ENCODE results near the gene NR2C2.

Gene NR2C2

GRCh38 chr3:15049584-15049983 lies 102.2 kb downstream of the NR2C2 start:
- Mint-ChIP-seq H3K36me3 (peaks cover 98% of the 10 kb centered on the region), H3K9me3 (no peaks in the 10 kb centered on the region), H3K4me3 (no peak overlapping the region), H3K4me1 (peaks cover 26% of the 10 kb centered on the region), H3K27ac (peak overlapping the region; percentile 75)
- DNase-seq (ENCODE audit: low spot score in 2 of 2) (no peak), ATAC-seq (no peak)

GRCh38 chr3:15050405-15051092 lies 103.2 kb downstream of the NR2C2 start:
- Mint-ChIP-seq H3K9me3 (no peaks in the 10 kb centered on the region), H3K4me3 (no peak overlapping the region), H3K4me1 (peaks cover 34% of the 10 kb centered on the region), H3K36me3 (peaks cover 98% of the 10 kb centered on the region), H3K27ac (peak overlapping the region; percentile 75)
- ATAC-seq (no peak), DNase-seq (ENCODE audit: low spot score in 2 of 2) (no peak)

- no peaks in the 10 kb centered on the region for H3K9me3 Mint-ChIP-seq
- peak; percentile 14 to 71 for DNase-seq (ENCODE audit: low spot score in 2 of 2)
- H3K27ac Mint-ChIP-seq: peak overlapping the region; percentile 75
- H3K4me1 Mint-ChIP-seq: peaks cover 36% of the 10 kb centered on the region
- ATAC-seq: peak; percentile 66
- H3K4me3 Mint-ChIP-seq: no peak overlapping the region
- peaks cover 98% of the 10 kb centered on the region for H3K36me3 Mint-ChIP-seq
Measured at GRCh38 chr3:15051531-15051930, 104.1 kb downstream of the NR2C2 start.

- Mint-ChIP-seq H3K36me3 (peaks cover 97% of the 10 kb centered on the region), H3K4me3 (no peak overlapping the region), H3K27ac (peak overlapping the region; percentile 75), H3K9me3 (no peaks in the 10 kb centered on the region), H3K4me1 (peaks cover 42% of the 10 kb centered on the region)
- ATAC-seq: no peak
- DNase-seq (ENCODE audit: low spot score in 2 of 2): no peak
Measured at GRCh38 chr3:15052335-15053242, 105.2 kb downstream of the NR2C2 start.

GRCh38 chr3:15053541-15053940 lies 106.2 kb downstream of the NR2C2 start:
- no peak overlapping the region for H3K27ac Mint-ChIP-seq

GRCh38 chr3:15055019-15055557 lies 107.7 kb downstream of the NR2C2 start:
- Mint-ChIP-seq H3K36me3 (peaks cover 97% of the 10 kb centered on the region), H3K4me1 (peaks cover 47% of the 10 kb centered on the region), H3K9me3 (no peaks in the 10 kb centered on the region), H3K4me3 (peak overlapping the region; percentile 45), H3K27ac (peak overlapping the region; percentile 76)
- ATAC-seq (peak; percentile 97), DNase-seq (ENCODE audit: low spot score in 2 of 2) (peak; percentile 45 to 82)

More at GRCh38 chr3:15053541-15053940, 106.2 kb downstream of the NR2C2 start:
- DNase-seq (ENCODE audit: low spot score in 2 of 2) (no peak), ATAC-seq (no peak)
- no peak overlapping the region for H3K4me3 Mint-ChIP-seq
- H3K36me3 Mint-ChIP-seq: peaks cover 97% of the 10 kb centered on the region
- H3K9me3 Mint-ChIP-seq: no peaks in the 10 kb centered on the region
- H3K4me1 Mint-ChIP-seq: peaks cover 42% of the 10 kb centered on the region

- peaks cover 82% of the 10 kb centered on the region for H3K36me3 Mint-ChIP-seq
- DNase-seq (ENCODE audit: low spot score in 2 of 2): no peak
- H3K4me3 Mint-ChIP-seq: no peak overlapping the region
- no peaks in the 10 kb centered on the region for H3K9me3 Mint-ChIP-seq
- H3K27ac Mint-ChIP-seq: peak overlapping the region; percentile 45
- peaks cover 44% of the 10 kb centered on the region for H3K4me1 Mint-ChIP-seq
- no peak for ATAC-seq
Measured at GRCh38 chr3:15056676-15057404, 109.5 kb downstream of the NR2C2 start.

GRCh38 chr3:15060029-15060428 lies 112.6 kb downstream of the NR2C2 start:
- DNase-seq (ENCODE audit: low spot score in 2 of 2) (no peak), ATAC-seq (no peak)
- H3K36me3 Mint-ChIP-seq: peaks cover 66% of the 10 kb centered on the region
- no peak overlapping the region for H3K4me3 Mint-ChIP-seq
- H3K27ac Mint-ChIP-seq: no peak overlapping the region
- H3K4me1 Mint-ChIP-seq: peaks cover 39% of the 10 kb centered on the region
- H3K9me3 Mint-ChIP-seq: no peaks in the 10 kb centered on the region

- H3K27ac Mint-ChIP-seq: peak overlapping the region; percentile 34
Measured at GRCh38 chr3:15063238-15063637, 115.9 kb downstream of the NR2C2 start.

GRCh38 chr3:15063656-15064286 lies 116.4 kb downstream of the NR2C2 start:
- peak overlapping the region; percentile 95 for H3K27ac Mint-ChIP-seq
- H3K4me3 Mint-ChIP-seq: peak overlapping the region; percentile 90
- H3K4me1 Mint-ChIP-seq: peaks cover 32% of the 10 kb centered on the region
- DNase-seq (ENCODE audit: low spot score in 2 of 2) (no peak), ATAC-seq (no peak)
- peaks cover 36% of the 10 kb centered on the region for H3K36me3 Mint-ChIP-seq
- no peaks in the 10 kb centered on the region for H3K9me3 Mint-ChIP-seq

More at GRCh38 chr3:15063238-15063637, 115.9 kb downstream of the NR2C2 start:
- DNase-seq (ENCODE audit: low spot score in 2 of 2) (no peak), ATAC-seq (no peak)
- peak overlapping the region; percentile 90 for H3K4me3 Mint-ChIP-seq
- H3K4me1 Mint-ChIP-seq: peaks cover 32% of the 10 kb centered on the region
- H3K9me3 Mint-ChIP-seq: no peaks in the 10 kb centered on the region
- peaks cover 37% of the 10 kb centered on the region for H3K36me3 Mint-ChIP-seq

- Mint-ChIP-seq H3K36me3 (peaks cover 30% of the 10 kb centered on the region), H3K27ac (peak overlapping the region; percentile 95), H3K4me3 (peak overlapping the region; percentile 90), H3K9me3 (no peaks in the 10 kb centered on the region), H3K4me1 (peaks cover 32% of the 10 kb centered on the region)
- ATAC-seq: peak; percentile 16
- peak in 1 of 2 donors; percentile 56 for DNase-seq (ENCODE audit: low spot score in 2 of 2)
Measured at GRCh38 chr3:15064299-15064834, 117.0 kb downstream of the NR2C2 start.

- Mint-ChIP-seq H3K9me3 (no peaks in the 10 kb centered on the region), H3K4me1 (peaks cover 27% of the 10 kb centered on the region), H3K4me3 (peak within 1 kb of the TSS; percentile 90), H3K36me3 (peaks cover 24% of the 10 kb centered on the region), H3K27ac (peak within 1 kb of the TSS; percentile 95)
- ATAC-seq (peak; percentile 99), DNase-seq (ENCODE audit: low spot score in 2 of 2) (peak; percentile 80 to 91)
Measured at GRCh38 chr3:15064835-15065549, 117.6 kb downstream of the NR2C2 start, which contains the start of gene MRPS25. MRPS25 (minus strand) TSS chr3:15065315; CDS start chr3:15065194, 121 bp downstream.

GRCh38 chr3:15065550-15066007 lies 118.2 kb downstream of the NR2C2 start:
- peaks cover 27% of the 10 kb centered on the region for H3K4me1 Mint-ChIP-seq

More at GRCh38 chr3:15065550-15066007, 118.2 kb downstream of the NR2C2 start:
- ATAC-seq (no peak), DNase-seq (ENCODE audit: low spot score in 2 of 2) (no peak)
- peak overlapping the region; percentile 90 for H3K4me3 Mint-ChIP-seq
- H3K36me3 Mint-ChIP-seq: peaks cover 21% of the 10 kb centered on the region
- no peaks in the 10 kb centered on the region for H3K9me3 Mint-ChIP-seq
- peak overlapping the region; percentile 95 for H3K27ac Mint-ChIP-seq
